ENCODE measurements around the gene LRRFIP1.

The LRRFIP1 gene

DNA sequence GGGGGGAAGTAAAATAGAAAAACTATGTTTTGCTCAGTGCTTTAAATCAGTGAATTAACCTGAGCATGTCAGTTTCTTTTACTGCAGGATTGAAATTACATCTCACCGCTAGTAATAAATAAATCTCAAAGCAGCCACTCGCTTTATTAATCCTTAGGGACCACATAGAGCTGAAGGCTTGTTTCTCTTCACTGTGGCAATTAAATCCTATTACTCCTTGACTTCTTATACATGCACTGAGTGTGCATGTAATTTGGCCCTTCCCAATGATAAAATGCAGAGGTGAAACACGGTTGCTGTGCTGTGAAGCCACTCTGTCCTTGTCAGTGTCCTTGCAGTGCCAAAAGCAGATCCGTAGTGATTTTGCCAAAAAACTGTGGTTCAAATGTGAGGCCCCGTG, 94.1 kb downstream of the LRRFIP1 start:
- DNase-seq (ENCODE audit: low read depth in 1 of 2, low spot score in 1 of 2) = no peak

DNA sequence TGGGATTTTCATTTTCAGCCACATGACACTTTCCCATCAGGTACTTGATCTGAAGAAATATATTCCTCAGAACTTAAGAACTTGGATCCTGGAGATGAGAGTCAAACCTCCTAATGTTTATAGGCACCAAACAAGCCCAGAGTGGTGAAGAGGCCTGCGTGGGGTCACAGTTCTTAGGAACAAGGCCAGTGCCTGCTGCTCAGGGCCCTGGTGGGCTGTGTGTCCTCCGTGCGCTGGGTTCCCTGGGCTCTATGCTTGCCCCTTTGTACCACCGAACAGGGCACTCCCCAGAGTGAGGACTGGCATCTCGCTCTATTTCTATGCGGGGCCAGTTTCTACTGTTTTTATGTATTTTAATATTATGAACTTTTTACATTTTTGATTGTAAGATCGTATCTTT, 95.2 kb downstream of the LRRFIP1 start:
- no peak for DNase-seq (ENCODE audit: low read depth in 1 of 2, low spot score in 1 of 2)

DNA sequence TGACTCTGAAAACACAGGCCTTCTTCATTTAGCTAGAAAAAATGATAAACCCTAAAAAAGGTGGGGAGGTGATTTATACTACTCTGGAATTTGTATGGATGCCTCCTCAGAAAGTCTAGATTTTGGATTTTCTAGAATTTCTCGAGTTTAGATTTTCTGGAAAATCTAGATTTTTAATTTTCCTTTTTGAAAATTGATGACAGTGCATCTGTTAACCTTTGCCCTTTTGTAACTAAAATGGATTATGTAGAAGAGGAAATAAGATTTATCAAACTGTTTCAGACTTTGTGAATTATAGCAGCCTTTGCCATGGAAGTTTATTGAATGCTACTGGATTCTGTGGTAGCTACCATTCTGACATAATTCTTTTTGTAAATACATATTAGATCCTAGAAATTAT, 95.6 kb downstream of the LRRFIP1 start:
- DNase-seq (ENCODE audit: low read depth in 1 of 2, low spot score in 1 of 2) = no peak

DNA sequence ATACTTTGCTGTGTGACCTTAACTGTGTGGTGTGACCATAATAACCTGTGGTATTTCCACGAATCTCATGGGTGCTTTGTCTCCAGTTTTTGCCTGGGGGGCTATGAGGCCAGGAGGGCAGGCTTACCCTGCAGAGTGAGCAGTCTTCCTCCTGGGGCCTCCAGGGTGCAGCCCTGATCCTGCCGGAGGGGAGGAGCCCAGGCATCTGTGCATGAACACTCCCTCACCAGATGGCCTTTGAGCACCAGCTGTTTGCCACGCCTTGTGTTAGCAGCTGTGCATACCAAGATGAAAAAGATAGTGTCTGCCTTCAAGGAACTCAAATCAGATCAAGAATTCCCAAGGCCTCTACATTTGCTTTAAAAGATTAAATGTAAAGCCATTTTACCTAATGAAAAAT, 96.2 kb downstream of the LRRFIP1 start:
- DNase-seq (ENCODE audit: low read depth in 1 of 2, low spot score in 1 of 2) = no peak

DNA sequence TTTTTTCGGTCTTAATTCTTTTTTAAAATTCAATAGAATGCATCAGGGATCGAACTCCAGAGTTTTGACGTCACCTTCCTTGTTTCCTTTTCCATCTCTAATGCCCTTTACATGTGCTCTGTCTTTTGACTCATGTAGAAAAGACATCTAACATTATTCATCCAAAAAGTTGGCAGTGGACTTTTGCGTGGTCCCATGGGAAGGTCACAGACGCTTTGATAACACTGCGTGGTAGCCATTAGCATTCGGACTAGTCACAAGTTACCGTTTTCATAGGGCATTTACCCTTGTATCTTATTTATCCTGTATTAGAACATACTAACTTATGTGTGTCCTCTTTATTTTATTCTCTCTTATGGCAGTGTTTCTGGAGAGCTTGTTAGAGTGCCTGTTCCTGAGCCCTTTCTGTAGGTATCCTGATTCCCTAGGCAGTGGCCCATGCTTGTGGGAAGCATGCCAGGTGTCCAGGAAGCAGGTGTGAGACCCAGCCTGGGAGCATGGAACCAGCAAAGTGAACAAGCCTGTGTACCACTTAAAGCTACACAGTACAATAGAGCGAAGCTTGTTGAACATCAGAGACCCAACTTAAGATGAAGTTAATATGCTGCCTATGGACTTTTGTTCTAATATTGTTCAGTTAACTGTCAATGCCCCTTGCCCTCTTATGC, 97.6 kb downstream of the LRRFIP1 start:
- no peak for DNase-seq (ENCODE audit: low read depth in 1 of 2, low spot score in 1 of 2)

DNA sequence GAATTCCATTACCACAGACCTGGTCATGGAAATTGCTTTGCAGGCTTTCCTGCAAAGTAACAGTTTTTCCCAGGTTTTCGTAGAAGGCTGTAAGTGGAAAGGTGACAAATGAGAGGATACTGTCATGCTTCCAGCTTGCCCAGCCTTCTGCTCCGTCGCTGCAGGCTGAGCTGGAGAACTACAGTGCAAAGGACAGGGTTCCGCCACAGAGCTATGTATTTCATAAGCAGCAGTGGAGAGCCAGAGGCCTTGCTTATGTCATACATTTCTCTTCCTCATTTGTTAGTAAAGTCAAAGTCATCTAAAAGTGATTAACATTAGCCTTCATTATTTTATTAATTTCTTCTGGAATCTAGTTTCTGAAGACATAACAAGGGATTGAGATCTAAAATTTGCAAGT, 98.3 kb downstream of the LRRFIP1 start:
- DNase-seq (ENCODE audit: low read depth in 1 of 2, low spot score in 1 of 2) = no peak

DNA sequence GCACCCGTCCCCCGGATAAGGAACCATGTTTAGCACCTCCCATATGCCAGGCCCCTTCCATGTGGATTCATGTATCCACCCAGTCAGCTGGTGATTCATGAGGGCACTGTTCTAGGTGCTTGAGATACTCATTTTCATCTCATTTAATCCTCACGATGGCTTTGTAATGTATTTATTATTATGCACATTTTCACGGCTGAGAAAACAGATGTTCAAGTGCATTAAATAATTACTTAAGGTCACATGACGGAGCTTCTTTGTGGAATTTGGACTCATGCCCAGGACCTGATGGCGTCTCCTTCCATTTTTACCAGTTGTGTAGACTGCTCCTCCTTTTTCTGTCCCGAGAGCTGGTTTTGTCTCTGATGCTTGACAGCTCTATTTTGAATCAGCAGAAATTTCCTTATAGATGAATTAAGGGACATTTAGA, 99.0 kb downstream of the LRRFIP1 start:
- no peak for DNase-seq (ENCODE audit: low read depth in 1 of 2, low spot score in 1 of 2)

DNA sequence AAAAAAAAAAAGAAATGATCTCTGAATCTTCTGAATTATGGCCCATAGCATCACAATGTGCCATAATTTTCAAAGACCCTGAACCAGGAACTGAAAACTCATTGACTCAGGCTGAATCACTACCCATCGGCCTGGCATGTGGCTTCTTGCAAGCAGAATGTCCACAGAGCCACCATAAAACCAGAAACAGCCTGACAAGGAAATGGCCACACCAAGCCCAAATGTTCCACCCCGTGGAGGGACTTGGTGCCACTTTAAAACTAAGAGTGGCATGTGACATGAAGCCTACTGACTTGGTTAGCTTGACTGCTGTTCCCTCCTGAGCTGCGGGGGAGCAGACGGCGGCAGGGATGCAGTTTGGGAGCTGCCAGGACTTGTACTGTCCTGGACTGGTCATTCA, 100.0 kb downstream of the LRRFIP1 start:
- DNase-seq (ENCODE audit: low read depth in 1 of 2, low spot score in 1 of 2) = no peak

DNA sequence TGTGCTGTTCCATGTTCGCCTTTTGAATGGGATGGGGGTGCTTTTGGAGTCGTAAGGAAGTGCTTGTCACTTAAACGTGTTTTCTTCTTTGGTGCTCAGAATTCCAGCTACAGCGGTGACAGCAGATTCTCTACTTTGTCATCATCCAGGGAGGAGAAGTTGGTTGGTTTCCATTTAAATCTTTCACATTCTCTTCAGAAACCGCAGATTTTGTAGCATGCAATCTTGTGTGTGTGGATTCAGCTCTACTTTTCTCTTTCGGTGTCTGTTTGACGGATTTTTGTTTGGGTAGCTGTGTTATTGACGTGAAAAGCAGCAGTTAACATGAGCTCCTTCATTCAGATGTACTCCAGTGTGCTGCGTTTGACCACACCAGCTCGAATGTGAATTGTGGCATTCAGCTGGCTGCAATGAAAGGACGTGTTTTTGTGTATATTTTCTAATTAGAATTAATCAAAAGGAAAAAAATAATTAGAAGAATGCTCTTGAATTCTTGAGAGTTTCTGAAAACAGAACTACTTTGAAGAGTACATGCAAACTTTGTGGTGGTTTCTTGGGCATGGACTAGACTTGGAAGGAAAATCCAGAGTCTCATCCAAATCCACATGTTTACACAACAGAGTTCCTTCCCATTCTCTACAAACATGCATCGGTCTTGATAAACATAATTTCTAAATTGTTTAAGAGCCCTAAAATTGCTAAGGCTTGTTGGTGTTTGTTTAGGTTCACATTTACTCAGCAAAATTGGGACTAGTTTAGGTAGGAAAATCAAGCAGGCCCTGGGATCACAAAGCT, 102.5 kb downstream of the LRRFIP1 start:
- DNase-seq (ENCODE audit: low read depth in 1 of 2, low spot score in 1 of 2) = no peak

DNA sequence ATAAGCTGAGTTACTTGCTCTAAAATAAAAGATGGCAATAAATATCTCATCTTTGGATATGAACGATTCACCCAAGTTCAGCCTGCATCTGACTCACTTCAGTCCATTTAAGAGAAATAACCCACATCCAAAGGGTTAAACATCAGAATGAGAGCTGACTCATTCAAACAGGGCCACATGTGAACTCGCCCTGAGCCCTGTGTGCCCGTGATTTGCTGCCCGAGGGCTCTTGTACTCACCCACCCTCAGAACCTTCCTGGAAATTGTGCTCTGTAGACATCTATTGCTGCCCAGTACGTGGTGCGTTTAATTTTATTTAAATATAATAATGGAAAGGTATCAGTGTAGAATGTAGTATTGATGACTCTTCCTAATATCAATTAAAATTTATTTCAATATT, 104.3 kb downstream of the LRRFIP1 start:
- no peak for DNase-seq (ENCODE audit: low read depth in 1 of 2, low spot score in 1 of 2)

DNA sequence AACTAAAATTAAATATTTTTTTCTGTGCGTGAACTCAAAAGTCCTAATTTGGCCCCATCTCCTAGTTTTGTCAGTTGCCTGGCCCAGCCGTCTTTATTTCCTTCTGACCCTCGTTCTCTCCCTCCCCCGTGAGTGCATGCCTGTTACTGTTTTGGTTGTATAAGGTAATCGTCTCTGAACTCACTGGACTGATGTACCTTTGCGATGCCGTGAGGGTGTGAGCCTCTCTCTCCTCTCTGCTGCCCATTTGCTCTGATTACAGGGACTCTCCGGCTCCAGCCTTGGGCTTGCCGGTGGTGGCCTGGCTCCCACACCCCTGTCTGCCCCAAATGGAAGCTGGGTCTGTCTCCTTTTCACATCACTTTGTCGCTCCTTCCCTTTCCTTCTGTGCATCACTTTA, 104.7 kb downstream of the LRRFIP1 start:
- DNase-seq (ENCODE audit: low read depth in 1 of 2, low spot score in 1 of 2) = no peak

DNA sequence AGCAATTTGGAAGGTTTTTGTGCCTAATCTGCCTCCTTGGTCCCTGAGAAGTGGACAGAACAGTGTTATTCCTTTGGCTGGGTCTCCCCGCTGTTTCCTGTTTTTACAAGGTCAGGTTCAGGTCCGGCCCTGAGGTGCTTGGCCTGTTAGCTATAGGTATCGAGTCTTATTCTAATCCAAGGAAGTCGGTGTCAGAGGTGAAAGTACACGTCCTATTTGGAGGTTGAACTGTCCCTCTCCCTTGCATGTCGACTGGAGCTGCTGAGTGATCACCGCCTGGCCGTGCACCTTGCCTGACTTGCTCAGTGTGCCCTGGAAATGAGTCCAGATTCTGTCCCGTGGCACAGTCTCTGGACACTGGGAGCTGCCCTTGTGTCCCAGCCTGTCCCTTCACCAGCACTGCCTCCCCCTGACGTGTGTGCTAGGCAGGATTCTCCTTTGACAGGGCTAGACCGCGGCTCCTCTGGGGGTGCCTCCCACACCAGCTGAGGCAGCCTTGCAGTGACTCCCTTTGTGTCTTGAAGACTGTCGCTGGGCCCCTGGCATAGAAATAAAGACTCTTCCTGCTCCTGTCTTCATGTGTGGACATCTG, 105.5 kb downstream of the LRRFIP1 start:
- no peak for DNase-seq (ENCODE audit: low read depth in 1 of 2, low spot score in 1 of 2)

DNA sequence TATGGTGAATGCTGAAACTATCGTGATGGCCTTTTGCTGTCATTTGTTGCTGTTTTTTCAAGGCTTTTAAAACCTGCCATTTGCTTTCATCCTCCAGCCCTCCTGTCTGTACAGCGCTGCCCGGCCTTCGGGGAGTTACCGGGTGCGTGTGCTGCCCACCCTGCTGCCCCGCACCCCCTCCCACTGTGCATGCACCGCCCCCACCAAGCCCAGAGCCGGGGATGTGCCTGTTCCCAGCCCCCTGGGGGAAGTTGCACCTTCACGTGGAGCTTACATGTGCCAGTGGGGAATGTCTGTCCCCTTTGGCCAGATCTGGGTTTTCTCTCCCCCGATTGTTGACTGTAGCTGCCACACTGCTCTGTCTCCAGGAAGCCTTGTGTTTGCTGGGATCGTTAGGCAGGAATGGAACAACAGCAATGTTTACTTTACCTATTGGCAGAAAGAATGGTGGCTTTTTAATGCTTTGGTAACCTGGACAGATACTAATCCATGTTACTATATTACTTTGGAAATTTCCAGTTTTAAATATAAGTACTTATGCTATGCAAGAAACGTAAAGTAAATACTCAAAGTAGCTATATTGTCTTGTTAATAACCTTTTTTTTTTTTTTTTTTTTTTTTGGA, 106.4 kb downstream of the LRRFIP1 start:
- no peak for DNase-seq (ENCODE audit: low read depth in 1 of 2, low spot score in 1 of 2)

DNA sequence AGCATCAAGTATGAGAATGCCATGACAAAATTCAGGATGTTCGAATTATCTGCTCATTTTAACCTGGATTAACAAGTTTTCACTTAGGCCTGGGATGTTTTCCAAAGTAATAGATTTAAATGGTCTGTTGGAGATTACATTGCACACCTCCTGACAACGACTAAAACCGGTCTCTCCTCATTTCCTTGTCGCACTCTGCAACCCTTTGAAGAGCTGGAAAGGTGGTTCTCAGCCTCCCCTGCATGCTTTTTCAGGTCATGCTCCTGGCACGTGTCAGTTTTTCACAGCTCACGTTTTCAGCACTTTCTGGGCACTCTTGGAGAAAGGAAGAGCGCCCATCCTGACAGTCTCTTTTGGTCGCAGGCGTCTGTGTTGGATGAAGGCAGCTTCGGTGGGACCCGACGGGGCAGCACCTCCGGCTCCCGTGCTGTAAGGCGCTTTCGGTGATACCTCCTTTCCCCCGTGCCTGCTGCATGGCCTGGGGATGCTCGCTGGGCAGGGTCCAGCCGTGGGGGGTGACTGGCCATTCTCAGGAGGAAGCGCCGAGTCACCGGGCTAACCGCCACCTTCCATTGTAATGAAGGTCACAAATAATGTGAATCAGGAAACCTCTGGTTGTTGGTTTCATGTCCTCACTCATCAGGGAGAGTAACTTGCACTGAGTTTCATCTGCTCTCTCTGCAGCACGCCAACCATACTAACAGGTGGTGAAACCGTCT, 107.7 kb downstream of the LRRFIP1 start:
- no peak for DNase-seq (ENCODE audit: low read depth in 1 of 2, low spot score in 1 of 2)

DNA sequence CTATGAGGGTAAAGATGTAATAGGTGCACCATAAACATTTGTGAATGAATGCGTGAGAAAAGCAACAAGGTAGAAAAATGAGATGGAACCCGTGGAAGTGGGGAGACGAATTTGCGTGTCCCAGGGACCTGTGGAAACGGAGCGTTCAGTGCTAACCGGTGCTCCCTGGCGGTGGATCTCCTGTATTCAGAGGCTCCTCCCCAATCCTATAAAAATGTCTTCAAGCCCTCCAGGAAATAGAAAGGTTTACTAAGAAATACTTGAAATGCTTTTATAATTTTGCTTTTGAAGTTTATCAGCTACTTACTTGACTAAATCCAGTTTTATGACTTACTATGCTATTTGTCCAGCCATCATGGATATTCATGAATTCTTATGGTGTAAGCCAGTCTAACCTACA, 108.4 kb downstream of the LRRFIP1 start:
- no peak for DNase-seq (ENCODE audit: low read depth in 1 of 2, low spot score in 1 of 2)

DNA sequence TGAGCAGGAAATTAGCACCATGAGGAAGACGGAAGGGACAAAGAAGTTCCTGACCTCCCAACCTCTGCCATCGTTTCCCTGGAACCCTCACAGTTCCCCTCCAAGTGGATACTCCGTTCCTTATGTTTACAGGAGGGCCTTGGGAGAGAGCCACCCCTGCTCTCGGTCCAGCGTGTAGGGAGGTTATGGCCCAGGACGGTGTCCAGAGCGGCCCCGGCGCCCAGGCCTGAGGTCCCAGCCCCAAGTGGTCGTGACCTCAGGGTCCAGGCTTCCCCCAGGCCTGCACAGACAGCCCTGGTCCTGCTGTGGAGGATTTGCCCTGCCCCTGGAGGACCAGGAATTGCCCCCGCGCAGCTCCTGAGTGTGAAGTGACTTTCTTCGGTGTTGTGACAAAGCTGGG, 109.4 kb downstream of the LRRFIP1 start:
- DNase-seq (ENCODE audit: low read depth in 1 of 2, low spot score in 1 of 2) = no peak

DNA sequence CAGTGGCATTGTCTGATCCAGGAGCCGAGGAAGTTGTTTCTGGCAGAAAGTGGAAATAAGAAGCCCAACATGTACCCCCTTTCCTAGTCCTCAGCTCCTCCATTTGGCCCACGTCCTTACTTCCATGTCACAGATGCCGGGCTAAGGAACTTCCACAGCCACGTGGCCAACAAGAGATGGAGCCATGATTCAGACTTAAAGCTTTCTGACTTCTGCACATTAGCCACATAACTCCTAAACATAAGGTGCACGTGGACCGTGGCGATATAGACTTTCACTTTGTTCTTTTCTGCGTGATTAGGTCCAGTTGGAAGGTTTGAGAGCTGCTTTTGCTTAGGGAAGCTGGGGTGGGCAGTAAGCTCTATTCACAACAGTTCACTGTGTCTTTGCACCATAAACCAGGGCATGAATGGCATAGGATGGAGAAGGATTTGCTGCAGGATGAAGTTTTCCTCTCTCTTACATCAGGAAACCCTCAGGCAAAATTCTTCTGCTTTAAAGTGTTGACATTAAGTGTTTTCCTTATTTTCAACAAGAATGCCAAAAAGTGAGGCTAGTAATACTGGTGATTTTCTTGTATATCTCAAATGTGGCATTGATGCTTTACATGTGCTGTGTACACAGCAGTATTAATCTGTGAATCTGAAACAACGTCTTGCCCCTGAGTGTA, 109.9 kb downstream of the LRRFIP1 start:
- DNase-seq (ENCODE audit: low read depth in 1 of 2, low spot score in 1 of 2) = no peak

DNA sequence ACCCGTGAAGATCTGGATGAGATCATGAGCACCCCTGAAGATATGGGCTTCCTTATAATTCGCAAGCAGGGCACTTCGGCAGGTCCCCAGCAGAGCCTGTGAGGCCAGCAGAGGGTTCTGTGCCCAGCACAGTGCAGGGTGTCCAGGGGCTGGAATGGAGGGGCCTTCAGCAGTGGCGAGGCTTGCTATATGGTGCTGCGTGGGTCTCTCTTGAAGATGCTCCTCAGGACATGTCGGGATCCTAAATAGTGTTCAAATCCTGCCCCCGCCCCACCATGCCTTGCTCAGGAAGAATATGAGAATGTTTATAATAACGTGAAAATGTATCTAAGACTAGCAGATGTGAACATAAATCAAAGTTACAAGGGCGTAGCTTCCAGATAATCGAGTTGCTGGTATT, 110.9 kb downstream of the LRRFIP1 start:
- no peak for DNase-seq (ENCODE audit: low read depth in 1 of 2, low spot score in 1 of 2)

DNA sequence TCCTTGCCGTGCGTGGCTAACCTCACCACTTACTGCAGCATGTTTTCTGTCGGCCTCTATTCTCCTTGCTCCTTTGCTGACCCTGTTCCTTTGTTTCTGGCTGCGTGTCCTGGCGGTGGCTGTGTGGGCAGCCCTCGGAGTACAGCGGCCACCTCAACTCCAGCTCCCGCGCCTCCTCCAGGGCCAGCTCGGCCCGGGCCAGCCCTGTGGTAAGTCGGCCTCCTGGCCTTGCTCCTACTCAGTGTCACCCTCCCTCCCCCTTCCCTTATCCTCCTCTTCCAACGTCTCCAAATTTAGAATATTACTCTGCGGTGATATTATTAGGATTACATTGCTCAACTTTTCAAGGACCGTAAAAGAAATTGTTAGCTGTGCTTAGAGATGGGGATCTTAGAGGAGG, 111.7 kb downstream of the LRRFIP1 start:
- DNase-seq (ENCODE audit: low read depth in 1 of 2, low spot score in 1 of 2) = no peak

DNA sequence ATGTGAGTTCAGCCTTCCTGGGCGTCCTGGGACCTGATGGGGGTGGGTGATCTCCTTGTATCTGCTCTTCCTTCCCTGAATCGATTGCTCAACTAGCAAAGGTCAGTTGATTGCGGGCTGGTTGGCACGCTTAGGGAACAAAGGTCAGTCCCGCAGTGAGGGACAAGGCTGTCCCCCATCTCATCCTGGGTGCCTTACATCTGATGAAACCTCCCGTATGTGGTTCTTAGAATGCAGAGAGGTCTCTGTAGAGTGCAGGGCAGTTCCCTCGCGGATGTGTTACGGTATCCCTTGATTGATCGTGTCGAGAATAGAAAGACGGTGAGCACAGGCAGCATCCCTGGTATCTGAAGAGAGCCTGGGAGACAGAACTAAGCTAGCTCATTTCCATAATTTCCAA, 114.8 kb downstream of the LRRFIP1 start:
- DNase-seq (ENCODE audit: low read depth in 1 of 2, low spot score in 1 of 2) = no peak

DNA sequence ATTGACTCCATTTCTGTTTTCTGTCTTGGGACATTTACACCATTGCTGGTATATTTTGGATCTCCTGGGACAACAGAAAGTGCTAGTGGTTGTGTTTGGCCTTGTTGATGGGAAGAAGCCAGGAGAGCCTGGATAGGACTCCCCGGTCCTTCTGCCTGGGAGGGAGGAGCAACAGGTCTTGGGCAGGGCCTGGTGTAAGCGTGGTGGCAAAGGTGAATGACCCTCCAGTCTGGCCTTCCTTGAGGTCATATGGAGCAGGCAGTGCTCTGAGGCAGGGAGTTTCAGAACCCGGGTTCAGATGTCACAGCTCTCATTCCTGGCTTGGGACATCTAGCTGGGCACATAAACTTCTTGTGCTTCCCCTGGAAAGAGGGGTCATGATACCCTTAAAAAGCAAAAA, 115.2 kb downstream of the LRRFIP1 start:
- DNase-seq (ENCODE audit: low read depth in 1 of 2, low spot score in 1 of 2) = no peak

All from stimulated activated CD4-positive, alpha-beta T cell treated with anti-CD3 and anti-CD28 coated beads, Interleukin-15, amount 100 ng/mL, for 1 hour (primary cell).